HUES64 (cell line): Measurements from ENCODE around the gene BACE1-AS. TPM values are rescaled to one million over a fixed set of nuclear protein-coding genes. Genes with fewer than 3 reads are reported as not detected.
"Not testable (repeated sequence)": the region's sequence is repeated elsewhere in the genome, so short reads cannot be mapped to it uniquely, and the experiment has no call there.

Experiments used
- H3K27ac ChIP-seq: 2 replicates; pipeline ENCODE4 v1.7.0; 2013; ENCODE audit warnings: low read depth, low read length, inconsistent platforms
- H3K27me3 ChIP-seq: 2 replicates; pipeline ENCODE4 v1.6.1; 2013; ENCODE audit warnings: mild to moderate bottlenecking, low read length; ENCODE audit not compliant: insufficient read depth
- H3K36me3 ChIP-seq: 2 replicates; pipeline ENCODE4 v1.6.1; 2013; ENCODE audit warnings: mild to moderate bottlenecking, low read length; ENCODE audit not compliant: insufficient read depth
- H3K4me1 ChIP-seq: 2 replicates; pipeline ENCODE4 v1.6.1; 2013; ENCODE audit warnings: mild to moderate bottlenecking, low read length, moderate library complexity; ENCODE audit not compliant: insufficient read depth
- H3K4me3 ChIP-seq: 2 replicates; pipeline ENCODE4 v1.5.1; 2013; ENCODE audit warnings: mild to moderate bottlenecking, low read length, moderate library complexity
- H3K9ac ChIP-seq: 2 replicates; pipeline ENCODE4 v1.6.1; 2013; ENCODE audit warnings: mild to moderate bottlenecking, low read depth, low read length
- H3K9me3 ChIP-seq: 2 replicates; pipeline ENCODE4 v1.6.1; 2013; ENCODE audit warnings: low read depth, low read length; ENCODE audit not compliant: insufficient read depth
- WGBS: fragments of 150-250, 120-280 bp; methylation state at CpG from one replicate; pipeline ENCODE4 v1.1.7; 2013; ENCODE audit warnings: missing lambda C conversion rate; 5-methylcytosine and 5-hydroxymethylcytosine counted together
- polyA plus RNA-seq, 2 experiments: library from polyadenylated mRNA; stranded (reverse); fragments of 50-300 nt; gene quantifications; one replicate each; pipeline ENCODE4 v1.2.3, GENCODE V29; 2013

The BACE1-AS gene
- 5.7 TPM for polyA plus RNA-seq (2013, experiment 1 of 2)
- 5.5 TPM for polyA plus RNA-seq (2013, experiment 2 of 2)

DNA sequence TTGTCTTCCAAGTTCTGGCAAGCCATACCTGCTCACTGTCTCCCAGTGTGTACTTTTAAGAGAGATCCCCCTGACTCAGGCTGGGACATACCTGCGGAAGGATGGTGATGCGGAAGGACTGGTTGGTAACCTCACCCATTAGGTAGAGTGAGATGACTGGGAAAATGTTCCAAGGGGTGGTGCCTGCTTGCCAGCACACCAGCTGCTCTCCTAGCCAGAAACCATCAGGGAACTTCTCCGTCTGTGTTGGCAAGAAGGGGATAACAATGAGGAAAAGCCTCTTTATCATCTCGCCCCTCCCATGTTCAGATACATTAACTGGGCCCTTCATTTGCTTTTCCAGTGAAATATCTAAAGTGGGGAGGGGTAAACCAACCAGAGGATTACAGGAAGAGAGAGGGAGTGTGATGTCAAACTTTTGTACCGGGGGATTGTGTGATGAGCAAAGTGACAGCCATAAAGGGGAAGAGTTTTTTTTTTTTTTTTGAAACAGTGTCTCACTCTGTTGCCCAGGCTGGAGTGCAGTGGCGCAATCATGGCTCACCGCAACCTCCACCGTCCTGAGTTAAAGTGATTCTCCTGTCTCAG lies at the start of gene BACE1-AS:
BACE1-AS (plus strand) TSS at position 538 of the 588 bp plus-strand sequence.
- H3K9ac ChIP-seq = no peak within 1 kb of the TSS
- 96% methylated on average over 8 of the region's 8 CpGs for WGBS
- H3K27me3 ChIP-seq = no peaks in the 10 kb centered on the region
- no peak within 1 kb of the TSS for H3K27ac ChIP-seq
- H3K36me3 ChIP-seq = peaks cover 48% of the 10 kb centered on the region
- H3K9me3 ChIP-seq = no peaks in the 10 kb centered on the region
- H3K4me3 ChIP-seq = no peak within 1 kb of the TSS
- H3K4me1 ChIP-seq = no peaks in the 10 kb centered on the region

GRCh38 chr11:117248341-117248740 lies 42.8 kb upstream of the BACE1-AS start:
- WGBS = 96% methylated on average over 4 of the region's 4 CpGs
- 0 out of 2 replicates have a peak, but pooled peaks cover 2% of the 10 kb centered on the region for H3K4me1 ChIP-seq
- no peak overlapping the region for H3K27ac ChIP-seq
- no peaks in the 10 kb centered on the region for H3K9me3 ChIP-seq
- H3K27me3 ChIP-seq = no peaks in the 10 kb centered on the region
- no peak overlapping the region for H3K4me3 ChIP-seq
- no peak overlapping the region for H3K9ac ChIP-seq
- peaks cover 72% of the 10 kb centered on the region for H3K36me3 ChIP-seq

DNA sequence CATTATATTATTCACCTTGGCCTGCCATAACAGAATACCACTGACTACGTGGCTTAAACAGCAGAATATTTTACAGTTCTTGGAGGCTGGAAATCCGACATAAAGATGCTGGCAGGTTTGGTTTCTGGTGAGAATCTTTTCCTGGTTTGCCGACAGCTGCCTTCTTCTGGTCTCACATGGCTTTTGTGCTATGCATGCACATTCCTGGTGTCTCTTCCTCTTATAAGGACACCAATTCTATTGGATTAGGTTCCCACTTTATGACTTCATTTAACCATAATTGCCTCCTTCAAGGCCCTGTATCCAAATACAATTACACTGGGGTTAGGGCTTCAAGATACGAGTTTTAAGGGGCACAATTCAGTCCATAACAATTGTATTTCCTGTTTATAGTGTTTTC lies 41.6 kb upstream of the BACE1-AS start:
- peaks cover 68% of the 10 kb centered on the region for H3K36me3 ChIP-seq
- 0 out of 2 replicates have a peak overlapping the region, but pooled peaks have one; percentile 18 for H3K27ac ChIP-seq
- H3K9ac ChIP-seq = no peak overlapping the region
- 0 out of 2 replicates have a peak, but pooled peaks cover 2% of the 10 kb centered on the region for H3K4me1 ChIP-seq
- H3K27me3 ChIP-seq = no peaks in the 10 kb centered on the region
- no peaks in the 10 kb centered on the region for H3K9me3 ChIP-seq
- no peak overlapping the region for H3K4me3 ChIP-seq
- 94% methylated on average over 4 of the region's 4 CpGs for WGBS

DNA sequence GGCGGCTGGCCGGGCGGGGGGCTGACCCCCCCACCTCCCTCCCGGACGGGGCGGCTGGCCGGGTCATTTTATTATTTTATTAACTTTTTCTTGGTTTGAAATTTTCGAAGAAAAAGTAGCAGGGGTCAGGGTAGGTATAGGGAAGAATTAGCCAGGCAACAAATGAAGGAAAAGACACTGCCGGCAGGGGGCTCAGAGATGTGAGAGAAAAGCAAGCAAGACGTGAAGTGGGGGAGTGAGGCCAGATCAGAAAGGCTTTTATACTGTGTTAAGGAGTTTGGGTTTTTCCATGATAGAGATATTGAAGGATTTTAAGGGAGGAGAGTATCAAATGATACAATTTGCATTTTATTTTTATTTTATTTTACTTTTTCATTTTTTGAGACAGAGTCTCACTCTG lies 39.6 kb upstream of the BACE1-AS start:
- Histone ChIP-seq H3K4me3 (no peak overlapping the region), H3K27ac (no peak overlapping the region), H3K36me3 (peaks cover 67% of the 10 kb centered on the region), H3K9ac (no peak overlapping the region), H3K9me3 (no peaks in the 10 kb centered on the region), H3K27me3 (no peaks in the 10 kb centered on the region), H3K4me1 (0 out of 2 replicates have a peak, but pooled peaks cover 2% of the 10 kb centered on the region)
- 83% methylated on average over 3 of the region's 10 CpGs for WGBS

DNA sequence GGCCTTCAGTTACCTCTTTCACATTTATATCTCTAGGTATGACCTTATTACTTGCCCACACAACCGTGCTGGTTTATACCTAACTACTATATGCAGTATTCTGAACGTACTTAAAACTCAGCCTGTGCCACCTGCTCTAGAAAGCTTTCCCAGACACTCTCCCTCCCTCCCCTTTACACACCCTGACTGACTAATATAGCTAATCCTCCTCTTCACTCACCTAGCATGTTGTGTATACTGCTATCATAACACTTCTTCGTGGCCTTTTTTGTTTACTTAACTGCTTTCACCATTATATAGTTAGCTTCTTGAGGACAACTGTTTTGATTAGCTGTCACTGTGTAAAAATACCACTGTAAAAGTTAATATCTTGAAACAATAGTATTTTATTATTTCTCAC lies 35.2 kb upstream of the BACE1-AS start:
- no peak overlapping the region for H3K9ac ChIP-seq
- WGBS = 91% methylated on average over 3 of the region's 3 CpGs
- no peaks in the 10 kb centered on the region for H3K9me3 ChIP-seq
- no peak overlapping the region for H3K4me3 ChIP-seq
- H3K27me3 ChIP-seq = no peaks in the 10 kb centered on the region
- no peaks in the 10 kb centered on the region for H3K4me1 ChIP-seq
- no peak overlapping the region for H3K27ac ChIP-seq
- peaks cover 49% of the 10 kb centered on the region for H3K36me3 ChIP-seq

DNA sequence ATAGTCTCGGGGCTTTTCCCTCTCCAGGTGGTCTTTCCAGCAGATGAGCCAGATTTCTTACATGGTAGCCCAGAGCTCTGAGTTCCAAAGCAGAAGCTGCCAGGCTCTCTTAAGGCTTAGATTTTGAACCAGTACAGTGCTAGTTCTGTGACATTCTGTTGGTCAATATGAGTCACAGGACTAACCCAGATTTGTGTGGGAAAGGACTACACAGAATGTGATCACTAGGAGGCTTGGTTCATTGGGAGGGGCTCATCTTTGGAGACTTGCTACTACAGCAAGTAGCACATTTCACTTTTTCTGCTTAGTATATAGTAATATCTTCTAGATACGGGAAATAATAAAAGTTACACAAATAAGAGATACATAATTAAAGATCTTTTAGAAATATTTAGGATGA lies 34.6 kb upstream of the BACE1-AS start:
- Histone ChIP-seq H3K4me1 (no peaks in the 10 kb centered on the region), H3K36me3 (peaks cover 53% of the 10 kb centered on the region), H3K4me3 (no peak overlapping the region), H3K9me3 (no peaks in the 10 kb centered on the region), H3K9ac (no peak overlapping the region), H3K27me3 (no peaks in the 10 kb centered on the region), H3K27ac (no peak overlapping the region)
- WGBS = 91% methylated on average over 1 of the region's 2 CpGs

DNA sequence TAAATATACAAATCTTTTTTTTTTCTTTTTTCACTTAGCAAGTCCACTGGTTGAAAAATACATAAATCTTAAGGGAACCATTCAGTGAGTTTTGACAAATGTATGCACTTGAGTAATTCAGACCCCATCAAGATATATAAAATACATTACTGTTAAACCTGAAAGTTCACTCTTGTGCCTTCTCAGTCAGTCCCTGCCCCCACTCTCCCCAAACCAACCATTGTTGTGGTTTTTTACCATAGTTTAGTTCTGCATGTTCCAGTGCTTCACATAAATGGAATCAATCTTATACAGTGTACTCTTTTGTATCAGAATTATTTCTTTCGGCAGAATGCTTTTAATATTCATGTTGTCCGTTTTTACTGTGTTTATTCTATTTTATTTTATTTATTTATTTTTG lies 32.6 kb upstream of the BACE1-AS start:
- no CpG with 5 or more reads among the region's 2 CpGs for WGBS
- Histone ChIP-seq H3K4me1 (no peaks in the 10 kb centered on the region), H3K9me3 (no peaks in the 10 kb centered on the region), H3K4me3 (no peak overlapping the region), H3K27ac (no peak overlapping the region), H3K36me3 (peaks cover 53% of the 10 kb centered on the region), H3K27me3 (no peaks in the 10 kb centered on the region), H3K9ac (no peak overlapping the region)

DNA sequence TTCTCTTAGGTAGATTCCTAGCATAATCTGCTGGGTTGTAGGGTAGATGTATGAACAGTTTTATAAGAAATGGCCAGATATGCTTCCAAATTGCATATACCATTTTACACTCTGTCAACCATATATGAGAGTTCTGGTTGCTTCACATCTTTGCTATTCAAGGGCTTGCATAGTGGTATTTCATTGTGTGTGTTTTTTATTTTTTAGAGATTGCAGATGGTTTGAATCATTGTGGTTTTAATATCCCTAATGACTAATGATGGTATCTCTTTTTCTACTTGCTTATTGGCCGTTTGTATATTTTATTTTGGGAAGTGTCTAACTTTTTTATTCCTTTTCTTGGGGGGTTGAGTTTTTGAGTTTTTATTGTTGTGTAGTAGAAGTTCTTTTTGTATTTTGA lies 31.7 kb upstream of the BACE1-AS start:
- Histone ChIP-seq H3K4me3 (no peak overlapping the region), H3K27ac (no peak overlapping the region), H3K9me3 (no peaks in the 10 kb centered on the region), H3K27me3 (no peaks in the 10 kb centered on the region), H3K36me3 (peaks cover 47% of the 10 kb centered on the region), H3K9ac (no peak overlapping the region), H3K4me1 (no peaks in the 10 kb centered on the region)
- WGBS = 82% methylated on average over 1 of the region's 1 CpG

- H3K4me1 ChIP-seq, H3K27me3 ChIP-seq, H3K27ac ChIP-seq, H3K9ac ChIP-seq, H3K9me3 ChIP-seq, H3K4me3 ChIP-seq: not testable (repeated sequence)
- H3K36me3 ChIP-seq = peaks cover 23% of the 10 kb centered on the region
- WGBS = 95% methylated on average over 7 of the region's 7 CpGs
Observed at GRCh38 chr11:117264624-117265323, 26.4 kb upstream of the BACE1-AS start.

- 82% methylated on average over 2 of the region's 2 CpGs for WGBS
- H3K27me3 ChIP-seq = no peaks in the 10 kb centered on the region
- no peaks in the 10 kb centered on the region for H3K4me1 ChIP-seq
- peaks cover 18% of the 10 kb centered on the region for H3K36me3 ChIP-seq
- no peak overlapping the region for H3K4me3 ChIP-seq
- no peak overlapping the region for H3K9ac ChIP-seq
- H3K27ac ChIP-seq = no peak overlapping the region
- no peaks in the 10 kb centered on the region for H3K9me3 ChIP-seq
Observed at GRCh38 chr11:117265745-117266144, 25.4 kb upstream of the BACE1-AS start.

- H3K4me1 ChIP-seq = no peaks in the 10 kb centered on the region; the same call in 1 of the 2 replicates
- WGBS = 83% methylated on average over 2 of the region's 2 CpGs
- no peak overlapping the region for H3K27ac ChIP-seq
- H3K27me3 ChIP-seq = no peaks in the 10 kb centered on the region
- H3K9ac ChIP-seq = no peak overlapping the region
- no peaks in the 10 kb centered on the region; the same call in 1 of the 2 replicates for H3K36me3 ChIP-seq
- H3K4me3 ChIP-seq = no peak overlapping the region
- H3K9me3 ChIP-seq = no peaks in the 10 kb centered on the region; the same call in 1 of the 2 replicates
Observed at GRCh38 chr11:117269856-117270255, 21.3 kb upstream of the BACE1-AS start.
